Measurements from ENCODE around the gene WFDC1. TPM values are rescaled to one million over a fixed set of nuclear protein-coding genes. Genes with fewer than 3 reads are reported as not detected.

The WFDC1 gene
- total RNA-seq, 1 donor, result under 0.01 TPM

- no peak for DNase-seq (ENCODE audit: low read depth)
- no peak overlapping the region for H3K4me3 ChIP-seq (ENCODE audit: low read depth, low read length)
- no peak for TF ChIP-seq CTCF (IDR thresholded peaks at IDR 0.05; ENCODE audit: insufficient read depth, low read length)
Observed at GRCh38 chr16:84327926-84328505, 33.3 kb downstream of the WFDC1 start.

GRCh38 chr16:84329016-84329415 is 34.3 kb downstream of the WFDC1 start:
- TF ChIP-seq CTCF (IDR thresholded peaks at IDR 0.05; ENCODE audit: insufficient read depth, low read length), result no peak
- DNase-seq (ENCODE audit: low read depth), result no peak
- H3K4me3 ChIP-seq (ENCODE audit: low read depth, low read length), result no peak overlapping the region

GRCh38 chr16:84329843-84330684 is 35.4 kb downstream of the WFDC1 start:
- H3K4me3 ChIP-seq (ENCODE audit: low read depth, low read length), result no peak overlapping the region
- DNase-seq (ENCODE audit: low read depth), result no peak
- TF ChIP-seq CTCF (IDR thresholded peaks at IDR 0.05; ENCODE audit: insufficient read depth, low read length), result no peak

- H3K4me3 ChIP-seq (ENCODE audit: low read depth, low read length), result no peak overlapping the region
- TF ChIP-seq CTCF (IDR thresholded peaks at IDR 0.05; ENCODE audit: insufficient read depth, low read length), result no peak
- DNase-seq (ENCODE audit: low read depth), result no peak
Observed at GRCh38 chr16:84330685-84331050, 36.0 kb downstream of the WFDC1 start.

- no peak for TF ChIP-seq CTCF (IDR thresholded peaks at IDR 0.05; ENCODE audit: insufficient read depth, low read length)
- H3K4me3 ChIP-seq (ENCODE audit: low read depth, low read length), result no peak overlapping the region
- no peak for DNase-seq (ENCODE audit: low read depth)
Observed at GRCh38 chr16:84331998-84332780, 37.5 kb downstream of the WFDC1 start.

- no peak for TF ChIP-seq CTCF (IDR thresholded peaks at IDR 0.05; ENCODE audit: insufficient read depth, low read length)
- no peak overlapping the region for H3K4me3 ChIP-seq (ENCODE audit: low read depth, low read length)
- DNase-seq (ENCODE audit: low read depth), result no peak
Observed at GRCh38 chr16:84332975-84333684, 38.5 kb downstream of the WFDC1 start.

Measured in fibroblast of the aortic adventitia (primary cell).